ENCODE measurements around the gene ARL5A.
"Not testable (repeated sequence)": the region's sequence is repeated elsewhere in the genome, so short reads cannot be mapped to it uniquely, and the experiment has no call there.

ARL5A gene

DNA sequence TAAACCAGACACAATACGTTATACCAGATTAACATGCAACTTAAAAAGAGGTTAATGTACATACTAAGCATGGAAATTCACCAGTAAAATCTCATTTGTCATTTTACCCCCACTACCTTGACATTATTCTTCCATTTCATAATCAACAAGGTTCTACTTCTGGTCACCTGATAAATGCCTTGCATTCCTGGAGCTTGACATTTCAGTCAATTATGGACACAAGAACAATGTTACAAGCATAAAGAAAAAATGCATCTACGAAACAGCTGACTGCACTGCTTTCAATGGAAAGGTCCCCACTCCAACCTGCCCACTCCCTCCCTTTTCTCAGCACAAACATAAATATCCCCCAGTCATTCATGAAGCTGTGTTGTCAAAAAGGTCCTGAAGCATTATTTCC is 31.4 kb downstream of the ARL5A start:
- H3K4me3 ChIP-seq (ENCODE audit: low read depth, low read length) = no peak overlapping the region
- TF ChIP-seq, protein P1, sequence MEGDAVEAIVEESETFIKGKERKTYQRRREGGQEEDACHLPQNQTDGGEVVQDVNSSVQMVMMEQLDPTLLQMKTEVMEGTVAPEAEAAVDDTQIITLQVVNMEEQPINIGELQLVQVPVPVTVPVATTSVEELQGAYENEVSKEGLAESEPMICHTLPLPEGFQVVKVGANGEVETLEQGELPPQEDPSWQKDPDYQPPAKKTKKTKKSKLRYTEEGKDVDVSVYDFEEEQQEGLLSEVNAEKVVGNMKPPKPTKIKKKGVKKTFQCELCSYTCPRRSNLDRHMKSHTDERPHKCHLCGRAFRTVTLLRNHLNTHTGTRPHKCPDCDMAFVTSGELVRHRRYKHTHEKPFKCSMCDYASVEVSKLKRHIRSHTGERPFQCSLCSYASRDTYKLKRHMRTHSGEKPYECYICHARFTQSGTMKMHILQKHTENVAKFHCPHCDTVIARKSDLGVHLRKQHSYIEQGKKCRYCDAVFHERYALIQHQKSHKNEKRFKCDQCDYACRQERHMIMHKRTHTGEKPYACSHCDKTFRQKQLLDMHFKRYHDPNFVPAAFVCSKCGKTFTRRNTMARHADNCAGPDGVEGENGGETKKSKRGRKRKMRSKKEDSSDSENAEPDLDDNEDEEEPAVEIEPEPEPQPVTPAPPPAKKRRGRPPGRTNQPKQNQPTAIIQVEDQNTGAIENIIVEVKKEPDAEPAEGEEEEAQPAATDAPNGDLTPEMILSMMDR (IDR thresholded peaks at IDR 0.05; ENCODE audit: low read depth, low read length) = no peak

DNA sequence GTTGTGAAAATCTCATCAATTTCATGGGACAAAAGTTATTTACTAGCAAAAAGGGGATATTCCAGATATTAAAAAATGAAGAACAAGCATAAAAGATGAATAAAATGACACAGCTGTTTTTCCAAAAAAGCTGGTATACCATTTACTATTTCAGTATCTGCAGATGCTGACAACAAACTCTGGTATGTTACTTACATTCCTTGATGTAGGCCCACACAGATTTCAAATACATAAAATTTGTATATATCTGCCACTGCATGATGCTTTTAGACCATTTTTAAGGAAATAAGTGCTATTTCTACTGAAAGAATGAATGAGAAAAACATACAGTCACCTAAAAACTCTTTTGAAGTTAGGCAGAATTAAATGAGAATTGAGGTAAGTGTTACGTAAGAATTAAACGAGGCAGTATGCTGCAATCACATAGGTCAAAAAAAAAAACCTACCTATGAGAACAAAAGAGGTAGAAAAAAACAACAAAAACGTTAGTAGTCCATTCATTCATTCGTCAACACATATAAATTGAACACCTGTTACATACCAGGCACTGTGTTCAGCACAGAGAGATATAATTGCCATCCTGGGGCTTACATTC is 32.5 kb downstream of the ARL5A start:
- TF ChIP-seq, protein P1 (IDR thresholded peaks at IDR 0.05; ENCODE audit: low read depth, low read length) = no peak
- no peak overlapping the region for H3K4me3 ChIP-seq (ENCODE audit: low read depth, low read length)

DNA sequence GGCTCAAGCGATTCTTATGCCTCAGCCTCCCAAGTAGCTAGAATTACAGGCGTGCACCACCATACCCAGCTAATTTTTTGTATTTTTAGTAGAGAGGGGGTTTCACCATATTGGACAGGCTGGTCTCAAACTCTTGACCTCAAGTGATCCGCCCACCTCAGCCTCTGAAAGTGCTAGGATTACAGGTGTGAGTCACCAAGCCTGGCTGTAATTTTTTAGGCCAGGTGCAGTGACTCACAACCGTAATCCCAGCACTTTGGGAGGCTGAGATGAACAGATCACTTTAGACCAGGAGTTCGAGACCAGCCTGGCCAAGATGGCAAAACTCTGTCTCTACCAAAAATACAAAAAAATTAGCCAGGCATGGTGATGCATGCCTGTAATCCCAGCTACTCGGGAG is 33.8 kb downstream of the ARL5A start:
- not testable (repeated sequence) for H3K4me3 ChIP-seq (ENCODE audit: low read depth, low read length)

DNA sequence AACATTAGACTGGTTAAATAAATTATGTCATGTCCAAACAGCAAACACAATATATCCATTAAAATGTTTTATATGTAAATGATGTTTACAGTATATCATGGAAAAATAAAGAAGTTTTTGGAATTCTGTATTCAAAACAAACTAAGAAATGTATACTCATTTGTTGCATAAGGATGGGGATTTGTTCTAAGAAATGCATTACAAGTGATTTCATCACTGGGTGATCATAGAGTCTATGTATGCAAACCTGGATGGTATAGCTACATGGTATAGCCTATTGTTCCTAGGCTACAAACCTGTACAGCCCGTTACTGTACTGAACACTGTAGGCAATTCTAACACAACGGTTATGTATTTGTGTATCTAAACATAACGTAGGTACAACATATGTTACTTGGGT is 35.1 kb downstream of the ARL5A start:
- no peak overlapping the region for H3K4me3 ChIP-seq (ENCODE audit: low read depth, low read length)
- TF ChIP-seq, protein P1 (IDR thresholded peaks at IDR 0.05; ENCODE audit: low read depth, low read length) = no peak

DNA sequence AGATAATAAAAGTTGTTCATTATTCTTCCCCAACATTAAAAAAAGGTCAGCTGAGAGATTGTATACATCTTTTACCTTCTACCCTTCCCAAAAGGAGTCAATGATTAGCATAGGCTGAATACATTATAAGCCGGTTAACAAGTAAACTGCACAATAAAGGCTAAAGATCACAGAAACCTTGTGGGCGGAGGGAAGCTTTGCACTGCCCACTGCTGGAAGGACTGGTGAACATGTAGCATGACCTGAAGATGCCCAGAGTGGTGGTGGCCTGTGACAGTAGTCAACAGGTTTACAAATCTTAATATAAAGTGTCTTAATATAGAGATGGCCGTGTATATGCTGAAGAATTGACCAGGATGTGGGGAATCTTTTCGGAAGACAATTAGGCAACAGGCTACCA is 35.6 kb downstream of the ARL5A start:
- no peak overlapping the region for H3K4me3 ChIP-seq (ENCODE audit: low read depth, low read length)
- TF ChIP-seq, protein P1 (IDR thresholded peaks at IDR 0.05; ENCODE audit: low read depth, low read length) = no peak

DNA sequence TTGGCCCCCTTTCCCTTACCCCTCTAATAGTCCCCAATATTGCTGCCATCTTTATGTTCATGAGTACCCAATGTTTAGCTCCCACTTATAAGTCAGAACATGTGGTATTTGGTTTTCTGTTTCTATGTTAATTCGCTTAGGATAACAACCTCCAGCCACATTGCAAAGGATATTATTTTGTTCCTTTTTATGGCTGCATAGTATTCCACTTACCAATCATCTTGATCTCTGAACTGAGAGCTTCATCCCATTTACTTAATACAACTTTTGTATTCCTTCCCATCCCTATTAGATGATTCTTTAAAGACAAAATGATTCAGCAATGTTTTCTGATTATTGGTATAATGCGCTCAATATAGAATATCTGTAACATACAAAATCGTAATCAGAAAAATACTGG is 36.7 kb downstream of the ARL5A start:
- TF ChIP-seq, protein P1 (IDR thresholded peaks at IDR 0.05; ENCODE audit: low read depth, low read length) = no peak

DNA sequence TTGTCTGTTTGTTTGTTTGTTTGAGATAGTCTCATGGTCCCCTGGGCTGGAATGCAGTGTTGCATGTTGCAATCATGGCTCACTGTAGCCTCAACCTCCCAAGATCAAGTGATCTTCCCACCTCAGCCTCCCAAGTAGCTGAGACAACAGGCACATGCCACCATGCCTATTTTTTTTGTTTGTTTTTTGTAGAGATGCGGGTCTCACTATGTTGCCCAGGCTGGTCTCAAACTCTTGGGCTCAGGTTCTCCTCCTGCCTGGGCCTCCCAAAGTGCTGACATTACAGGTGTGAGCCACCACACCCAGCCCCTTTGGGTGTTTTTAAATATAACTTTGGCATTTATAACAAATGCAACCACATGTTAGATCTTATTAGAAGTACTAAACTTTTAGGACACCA is 37.5 kb downstream of the ARL5A start:
- TF ChIP-seq, protein P1 (IDR thresholded peaks at IDR 0.05; ENCODE audit: low read depth, low read length) = no peak
- H3K4me3 ChIP-seq (ENCODE audit: low read depth, low read length) = no peak overlapping the region

More for the DNA sequence above, 36.7 kb downstream of the ARL5A start:
- no peak overlapping the region for H3K4me3 ChIP-seq (ENCODE audit: low read depth, low read length)

Measured in WI38 (cell line).